Pancreas (tissue), 10 donors: ENCODE results near the gene ELN. TPM values are rescaled to one million over a fixed set of nuclear protein-coding genes. Genes with fewer than 3 reads are reported as not detected.

Experiments used
- ATAC-seq, 4 donors: fragments of 200-7000 bp; cut with Tn5 transposase; one replicate each; pipeline versions ENCODE4 v1.8.0 to v1.9.1; 2020; ENCODE audit warnings: mild to moderate bottlenecking in 4 of 4, moderate library complexity in 4 of 4
- DNase-seq, 6 donors: peaks; one replicate each; pipeline ENCODE4 v3.0.0-alpha.2; 2020
- FAIRE-seq: peaks from 2 replicates; lab custom pipeline; 2012; peaks lifted over from hg19 to GRCh38; lab: Jason Lieb, UNC
- H3K27ac ChIP-seq, 4 donors: fragments of 200-600 bp; sonication (generic); 1 replicate in 3 of 4; 2 replicates in 1 of 4; pipeline versions ENCODE4 v1.5.0 to v1.8.0; 2020
- H3K27me3 ChIP-seq, 4 donors: fragments of 200-600 bp; one replicate each; pipeline ENCODE4 v1.8.0; 2021
- H3K36me3 ChIP-seq, 3 donors: fragments of 200-600 bp; sonication (generic) in 1 of 3; one replicate each; pipeline versions ENCODE4 v1.5.0 to v1.8.0; 2020 to 2021
- H3K4me1 ChIP-seq, 3 donors: fragments of 200-600 bp; one replicate each; pipeline ENCODE4 v1.8.0; 2021
- H3K4me3 ChIP-seq, 4 donors: fragments of 200-600 bp; sonication (generic) in 2 of 4; one replicate each; pipeline versions ENCODE4 v1.5.0 to v1.8.0; 2020 to 2021
- H3K9me3 ChIP-seq, 4 donors: fragments of 200-600 bp; one replicate each; pipeline ENCODE4 v1.8.0; 2021
- CTCF ChIP-seq, 4 donors: fragments of 200-600 bp; sonication (generic) in 3 of 4; IDR thresholded peaks; one replicate each; pipeline versions ENCODE4 v1.5.0 to v1.8.0; 2021; ENCODE audit warnings: antibody characterized with exemption in 4 of 4
- WGBS, 2 donors: extraction: QIAGEN DNeasy Blood & Tissue Kit; methylation state at CpG; one replicate each; pipeline ENCODE4 v1.1.7; 2013; 5-methylcytosine and 5-hydroxymethylcytosine counted together
- intact Hi-C, 3 donors: fragments of 100-400 bp; cut with DNase I; formaldehyde crosslinking; loops; one replicate each; pipeline versions ENCODE4 v1.11.1 to v1.14.2; 2022
- polyA plus RNA-seq, 2 donors: library from polyadenylated mRNA; stranded (reverse); fragments of 200-250 nt; gene quantifications; one replicate each; pipeline ENCODE4 v1.2.3, GENCODE V29; 2013
- total RNA-seq, 6 donors: library from RNA; stranded (reverse); fragmentation: NEBNext Ultra II Directional in 4 of 6; extraction: Animal tissue kit (Norgen Biotek cat#: 25700) in 4 of 6; gene quantifications; one replicate each; pipeline versions ENCODE4 v1.2.1 to v1.2.4, GENCODE V29; 2021 to 2023
- donor health status: healthy with polysubstance abuse.
- donor health status: DM: no; HTN: no; CAD: no; lungs with moderate emphysema.
- donor health status: DM: no; HTN: no; CAD: no.
- donor health status: control.
- donor health status: control.
- donor health status: Bipolar disorder and iron deficiency.
- donor health status: DM: yes; HTN: yes; CAD: no.
- donor health status: DM: no; HTN: no; CAD: no.
- donor health status: DM: no; HTN: no; CAD: no.
- donor health status: DM: yes; HTN: yes; CAD: no.

The ELN gene
- total and polyA plus RNA-seq, 8 donors: 36.8 to 118 (median 70.7) TPM

GRCh38 chr7:74095135-74095534 is 67.2 kb downstream of the ELN start:
- intact Hi-C loops: no loop called here
- ATAC-seq (no peak), FAIRE-seq (no peak), DNase-seq (no peak)
- peak overlapping the region in 2 of 4 donors; percentile 80 to 82 for H3K27ac ChIP-seq
- no peaks in the 10 kb centered on the region for H3K27me3 ChIP-seq
- H3K36me3 ChIP-seq: no peaks in the 10 kb centered on the region
- H3K4me3 ChIP-seq: peak overlapping the region in 2 of 4 donors; percentile 21 to 43
- H3K4me1 ChIP-seq: no peaks in the 10 kb centered on the region
- H3K9me3 ChIP-seq: no peaks in the 10 kb centered on the region
- WGBS, 2 donors: 95 to 96% methylated on average over 6 of the region's 6 CpGs
- no peak for TF ChIP-seq CTCF (IDR thresholded peaks at IDR 0.05)

- ATAC-seq: peak in 1 of 4 donors; percentile 20
- no peak overlapping the region for H3K27ac ChIP-seq
Measured at GRCh38 chr7:74097937-74098614, 70.1 kb downstream of the ELN start.

GRCh38 chr7:74099031-74099430 is 71.1 kb downstream of the ELN start:
- no peaks in the 10 kb centered on the region for H3K4me1 ChIP-seq
- no peak for ATAC-seq
- H3K9me3 ChIP-seq: no peaks in the 10 kb centered on the region
- no peak overlapping the region for H3K27ac ChIP-seq
- H3K4me3 ChIP-seq: no peak overlapping the region
- FAIRE-seq: no peak
- WGBS, 2 donors: 98% methylated on average over 17 of the region's 17 CpGs
- no peaks in the 10 kb centered on the region for H3K27me3 ChIP-seq
- DNase-seq: no peak
- no peaks in the 10 kb centered on the region for H3K36me3 ChIP-seq
- no peak for TF ChIP-seq CTCF (IDR thresholded peaks at IDR 0.05)
- intact Hi-C loops: no loop called here

More at GRCh38 chr7:74097937-74098614, 70.1 kb downstream of the ELN start:
- no peaks in the 10 kb centered on the region for H3K27me3 ChIP-seq
- no peaks in the 10 kb centered on the region for H3K4me1 ChIP-seq
- H3K4me3 ChIP-seq: no peak overlapping the region
- H3K36me3 ChIP-seq: no peaks in the 10 kb centered on the region
- WGBS, 2 donors: 89 to 91% methylated on average over 11 of the region's 11 CpGs
- no peak for TF ChIP-seq CTCF (IDR thresholded peaks at IDR 0.05)
- intact Hi-C loops: no loop called here
- DNase-seq (no peak), FAIRE-seq (no peak)
- H3K9me3 ChIP-seq: no peaks in the 10 kb centered on the region

GRCh38 chr7:74101061-74101681 is 73.2 kb downstream of the ELN start:
- ATAC-seq (no peak), FAIRE-seq (no peak), DNase-seq (no peak)
- no peaks in the 10 kb centered on the region for H3K9me3 ChIP-seq
- no peak overlapping the region for H3K27ac ChIP-seq
- TF ChIP-seq CTCF (IDR thresholded peaks at IDR 0.05): no peak
- no peaks in the 10 kb centered on the region for H3K27me3 ChIP-seq
- 90 to 93% methylated on average over 8 of the region's 8 CpGs for WGBS, 2 donors
- no peaks in the 10 kb centered on the region for H3K4me1 ChIP-seq
- H3K4me3 ChIP-seq: no peak overlapping the region
- intact Hi-C loops: no loop called here
- H3K36me3 ChIP-seq: no peaks in the 10 kb centered on the region
